HCT116 (cell line): ENCODE results near the gene OTOP2. TPM values are rescaled to one million over a fixed set of nuclear protein-coding genes. Genes with fewer than 3 reads are reported as not detected.

Source experiments
- ATAC-seq: fragments of 200-7000 bp; cut with Tn5 transposase; 2 replicates; pipeline ENCODE4 v1.9.1; 2020; ENCODE audit warnings: mild to moderate bottlenecking, moderate library complexity
- BruUV-seq: library from RNA; stranded (reverse); fragments of 400-500 nt; replicated peaks from 2 replicates; lab custom pipeline; 2021; lab: Mats Ljungman, UMichigan
- CTCF ChIA-PET: fragments of 300-600 bp; sonication (Branson Sonifier 250); formaldehyde crosslinking; loops from one replicate; lab custom pipeline; 2021; ENCODE audit warnings: antibody characterized with exemption; lab: Charles Lee
- POLR2A ChIA-PET: fragments of 300-600, 350-600 bp; sonication (Branson Sonifier 250); formaldehyde crosslinking; loops from one replicate; lab custom pipeline; 2021; ENCODE audit warnings: antibody characterized with exemption; lab: Charles Lee
- RAD21 ChIA-PET, 2 experiments: fragments of 300-600 bp; sonication (Branson Sonifier 250); formaldehyde crosslinking; loops; one replicate each; lab custom pipeline; 2023; ENCODE audit warnings: low total read pairs in 2 of 2; ENCODE audit not compliant: uncharacterized antibody in 2 of 2, unreplicated experiment in 2 of 2, low non-redundant PET in 1 of 2; lab: Charles Lee
- DNase-seq: peaks from one replicate; pipeline ENCODE4 v3.0.0-alpha.2; 2010; ENCODE audit warnings: low read depth, low spot score
- H2AFZ ChIP-seq: fragments of 200-600 bp; shearing (Covaris generic), sonication (generic); 2 replicates; pipeline ENCODE4 v1.6.1; 2017; ENCODE audit warnings: low read depth, mixed run types, mixed read lengths, antibody characterized with exemption, low read length; ENCODE audit not compliant: poor library complexity, severe bottlenecking
- H3K27ac ChIP-seq: 2 replicates; pipeline ENCODE4 v1.5.1; 2012; ENCODE audit warnings: low read depth, low read length
- H3K27me3 ChIP-seq: fragments of 200-600 bp; sonication (generic); 2 replicates; pipeline ENCODE4 v1.6.1; 2016; ENCODE audit warnings: mixed run types, low read length, mixed read lengths; ENCODE audit not compliant: insufficient read depth
- H3K36me3 ChIP-seq, 2 experiments: fragments of 200-500 bp in 1 of 2; fragments of 200-600 bp in 1 of 2; sonication (Bioruptor generic) in 1 of 2; sonication (generic) in 1 of 2; 2 replicates each; pipeline versions ENCODE4 v1.5.1 to v1.6.1; 2014 to 2016; ENCODE audit warnings: low read length in 2 of 2, inconsistent platforms in 1 of 2, mixed read lengths in 1 of 2, mixed run types in 1 of 2; ENCODE audit not compliant: insufficient read depth in 2 of 2, control insufficient read depth in 1 of 2
- H3K4me1 ChIP-seq, 2 experiments: fragments of 200-600 bp in 1 of 2; sonication (generic) in 1 of 2; 2 replicates each; pipeline versions ENCODE4 v1.5.1 to v1.6.1; 2012 to 2017; ENCODE audit warnings: low read length in 2 of 2, inconsistent platforms in 1 of 2, mild to moderate bottlenecking in 1 of 2, mixed read lengths in 1 of 2, mixed run types in 1 of 2, moderate library complexity in 1 of 2; ENCODE audit not compliant: insufficient read depth in 2 of 2, control insufficient read depth in 1 of 2
- H3K4me2 ChIP-seq: fragments of 200-600 bp; sonication (generic); 2 replicates; pipeline ENCODE4 v1.6.1; 2017; ENCODE audit warnings: mixed run types, low read length, mixed read lengths
- H3K4me3 ChIP-seq, 2 experiments: fragments of 200-600 bp in 1 of 2; sonication (generic) in 1 of 2; replicated peaks in 1 of 2; 2 replicates each; pipeline ENCODE4 v1.5.1; 2011 to 2016; ENCODE audit warnings: low read length in 2 of 2, control low read depth in 1 of 2, low read depth in 1 of 2, mild to moderate bottlenecking in 1 of 2, mixed read lengths in 1 of 2, mixed run types in 1 of 2
- H3K79me2 ChIP-seq: fragments of 200-600 bp; sonication (generic); 2 replicates; pipeline ENCODE4 v1.6.1; 2017; ENCODE audit warnings: mild to moderate bottlenecking, mixed run types, low read length, moderate library complexity, mixed read lengths; ENCODE audit not compliant: insufficient read depth
- H3K9ac ChIP-seq: fragments of 200-600 bp; sonication (generic); 2 replicates; pipeline ENCODE4 v1.6.1; 2016; ENCODE audit warnings: low read length, mixed read lengths
- H3K9me2 ChIP-seq: fragments of 200-600 bp; sonication (generic), shearing (Covaris generic); 2 replicates; pipeline ENCODE4 v1.6.1; 2017; ENCODE audit warnings: mixed run types, mild to moderate bottlenecking, moderate library complexity; ENCODE audit not compliant: insufficient read depth
- H3K9me3 ChIP-seq, 2 experiments: fragments of 200-500 bp in 1 of 2; fragments of 200-600 bp in 1 of 2; sonication (Bioruptor generic) in 1 of 2; sonication (generic) in 1 of 2; 2 replicates each; pipeline ENCODE4 v1.6.1; 2014 to 2017; ENCODE audit warnings: low read length in 2 of 2, mixed read lengths in 2 of 2, inconsistent platforms in 1 of 2, low read depth in 1 of 2, mild to moderate bottlenecking in 1 of 2, mixed run types in 1 of 2, moderate library complexity in 1 of 2; ENCODE audit not compliant: control insufficient read depth in 1 of 2, insufficient read depth in 1 of 2
- H4K20me1 ChIP-seq: fragments of 200-600 bp; sonication (generic), shearing (Covaris generic); 2 replicates; pipeline ENCODE4 v1.6.1; 2017; ENCODE audit warnings: mixed run types, mild to moderate bottlenecking, moderate library complexity; ENCODE audit not compliant: insufficient read depth
- CTCF ChIP-seq, 3 experiments: fragments of 200-600 bp in 1 of 3; sonication (generic) in 1 of 3; IDR thresholded peaks in 2 of 3; conservative IDR thresholded peaks in 1 of 3; 2 replicates each; pipeline ENCODE4 v1.5.1; 2012 to 2017; ENCODE audit warnings: low read depth in 2 of 3, low read length in 2 of 3, antibody characterized with exemption in 1 of 3, borderline replicate concordance in 1 of 3, control low read depth in 1 of 3, mild to moderate bottlenecking in 1 of 3, mixed read lengths in 1 of 3, mixed run types in 1 of 3, moderate library complexity in 1 of 3; ENCODE audit not compliant: insufficient read depth in 1 of 3
- EGR1 ChIP-seq: IDR thresholded peaks from 2 replicates; pipeline ENCODE4 v1.6.1; 2012; ENCODE audit warnings: low read depth
- ELF1 ChIP-seq: IDR thresholded peaks from 2 replicates; pipeline ENCODE4 v1.6.1; 2012; ENCODE audit warnings: low read depth, borderline replicate concordance
- FOSL1 ChIP-seq: IDR thresholded peaks from 2 replicates; pipeline ENCODE4 v1.6.1; 2012; ENCODE audit warnings: low read depth
- POLR2A ChIP-seq: IDR thresholded peaks from 2 replicates; pipeline ENCODE4 v1.7.0; 2011; ENCODE audit warnings: borderline replicate concordance; ENCODE audit not compliant: insufficient read depth, insufficient read length; ENCODE audit errors: extremely low read depth
- POLR2AphosphoS5 ChIP-seq: IDR thresholded peaks from 2 replicates; pipeline ENCODE4 v1.6.1; 2011; ENCODE audit warnings: mild to moderate bottlenecking, low read depth, low read length, moderate library complexity
- RAD21 ChIP-seq: IDR thresholded peaks from 2 replicates; pipeline ENCODE4 v1.6.1; 2012; ENCODE audit warnings: low read depth, mild to moderate bottlenecking
- REST ChIP-seq: IDR thresholded peaks from 2 replicates; pipeline ENCODE4 v1.6.1; 2012; ENCODE audit warnings: low read depth
- SP1 ChIP-seq: IDR thresholded peaks from 2 replicates; pipeline ENCODE4 v1.6.1; 2012; ENCODE audit warnings: low read depth
- SRF ChIP-seq: IDR thresholded peaks from 2 replicates; pipeline ENCODE4 v1.6.1; 2012; ENCODE audit warnings: low read depth
- ZFX ChIP-seq: fragments of 450-650 bp; IDR thresholded peaks from 2 replicates; pipeline ENCODE4 v1.6.1; 2017
- ZNF274 ChIP-seq: fragments of 200-500 bp; sonication (Bioruptor generic); IDR thresholded peaks from 2 replicates; pipeline ENCODE4 v1.6.1; 2014; ENCODE audit warnings: mild to moderate bottlenecking, low read depth, low read length, inconsistent platforms
- intact Hi-C: fragments of 100-400 bp; cut with micrococcal nuclease; formaldehyde crosslinking; loops from 2 replicates; pipeline ENCODE4 v1.10.0; 2022
- total RNA-seq: library from RNA; stranded (reverse); gene quantifications from one replicate; pipeline ENCODE4 v1.2.1, GENCODE V29; 2021; ENCODE audit not compliant: unreplicated experiment
- TF ChIP-seq, protein P1 (sequence below): IDR thresholded peaks from 2 replicates; pipeline ENCODE4 v1.6.1; 2012
- TF ChIP-seq, protein P2 (sequence below): IDR thresholded peaks from 2 replicates; pipeline ENCODE4 v1.6.1; 2011; ENCODE audit warnings: mild to moderate bottlenecking, low read length, moderate library complexity; ENCODE audit not compliant: insufficient replicate concordance; ENCODE audit errors: extremely low read depth
- TF ChIP-seq, protein P3 (sequence below): IDR thresholded peaks from 2 replicates; pipeline ENCODE4 v1.6.1; 2012

The OTOP2 gene
- total RNA-seq, 1 experiment from 2014 or later, result not detected

DNA sequence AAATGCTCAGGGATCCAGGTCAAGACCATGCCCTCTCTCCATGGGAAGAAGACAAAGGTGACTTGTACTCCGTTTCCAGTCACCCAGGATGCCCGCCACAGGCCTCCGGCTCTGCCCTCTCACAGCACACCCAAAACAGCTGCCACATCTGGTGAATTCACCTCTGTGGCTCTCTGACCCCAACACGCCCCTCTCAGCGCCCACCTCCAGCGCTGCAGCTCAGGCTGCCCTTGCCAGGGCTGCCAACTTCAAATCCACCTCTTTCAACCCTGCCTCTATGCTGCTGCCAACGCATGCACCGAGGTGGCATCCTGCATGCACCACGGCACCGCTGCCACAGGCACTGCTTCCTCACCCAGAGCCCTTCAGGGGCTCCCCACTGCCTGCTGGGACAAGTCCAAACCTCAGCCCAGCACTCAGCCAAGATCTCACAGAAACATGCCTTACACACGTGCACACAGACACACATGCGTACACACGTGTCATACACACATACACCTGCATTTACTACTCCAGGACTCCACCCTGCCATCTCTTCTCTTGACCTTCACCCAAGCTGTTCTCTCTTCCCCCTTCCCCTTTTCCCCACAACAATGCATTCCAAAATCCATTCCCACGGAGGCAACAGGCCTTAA is 41.0 kb downstream of the OTOP2 start:
- no peak for TF ChIP-seq FOSL1
- TF ChIP-seq SP1, result no peak
- TF ChIP-seq ZNF274, result no peak
- TF ChIP-seq, protein P1, sequence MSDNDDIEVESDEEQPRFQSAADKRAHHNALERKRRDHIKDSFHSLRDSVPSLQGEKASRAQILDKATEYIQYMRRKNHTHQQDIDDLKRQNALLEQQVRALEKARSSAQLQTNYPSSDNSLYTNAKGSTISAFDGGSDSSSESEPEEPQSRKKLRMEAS, result no peak
- TF ChIP-seq REST, result no peak
- no peak for TF ChIP-seq POLR2AphosphoS5
- TF ChIP-seq RAD21, result no peak
- TF ChIP-seq ELF1, result no peak
- no peak for TF ChIP-seq CTCF (IDR thresholded peaks at IDR 0.05 in 2 of 3, conservative IDR thresholded peaks at IDR 0.05 in 1 of 3; ENCODE audit: borderline replicate concordance in 1 of 3, insufficient read depth in 1 of 3, low read depth in 2 of 3, low read length in 2 of 3)
- TF ChIP-seq, protein P2, sequence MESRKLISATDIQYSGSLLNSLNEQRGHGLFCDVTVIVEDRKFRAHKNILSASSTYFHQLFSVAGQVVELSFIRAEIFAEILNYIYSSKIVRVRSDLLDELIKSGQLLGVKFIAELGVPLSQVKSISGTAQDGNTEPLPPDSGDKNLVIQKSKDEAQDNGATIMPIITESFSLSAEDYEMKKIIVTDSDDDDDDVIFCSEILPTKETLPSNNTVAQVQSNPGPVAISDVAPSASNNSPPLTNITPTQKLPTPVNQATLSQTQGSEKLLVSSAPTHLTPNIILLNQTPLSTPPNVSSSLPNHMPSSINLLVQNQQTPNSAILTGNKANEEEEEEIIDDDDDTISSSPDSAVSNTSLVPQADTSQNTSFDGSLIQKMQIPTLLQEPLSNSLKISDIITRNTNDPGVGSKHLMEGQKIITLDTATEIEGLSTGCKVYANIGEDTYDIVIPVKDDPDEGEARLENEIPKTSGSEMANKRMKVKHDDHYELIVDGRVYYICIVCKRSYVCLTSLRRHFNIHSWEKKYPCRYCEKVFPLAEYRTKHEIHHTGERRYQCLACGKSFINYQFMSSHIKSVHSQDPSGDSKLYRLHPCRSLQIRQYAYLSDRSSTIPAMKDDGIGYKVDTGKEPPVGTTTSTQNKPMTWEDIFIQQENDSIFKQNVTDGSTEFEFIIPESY, result no peak
- no peak for TF ChIP-seq SRF
- no peak for TF ChIP-seq EGR1
- TF ChIP-seq, protein P3, sequence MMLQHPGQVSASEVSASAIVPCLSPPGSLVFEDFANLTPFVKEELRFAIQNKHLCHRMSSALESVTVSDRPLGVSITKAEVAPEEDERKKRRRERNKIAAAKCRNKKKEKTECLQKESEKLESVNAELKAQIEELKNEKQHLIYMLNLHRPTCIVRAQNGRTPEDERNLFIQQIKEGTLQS, result no peak
- no peak for TF ChIP-seq POLR2A
- no peak for TF ChIP-seq ZFX
- Histone ChIP-seq H3K79me2 (no peaks in the 10 kb centered on the region), H3K9me3 (no peaks in the 10 kb centered on the region), H2AFZ (no peak overlapping the region), H3K27me3 (no peaks in the 10 kb centered on the region), H4K20me1 (no peaks in the 10 kb centered on the region), H3K9ac (no peak overlapping the region), H3K4me3 (no peak overlapping the region), H3K9me2 (no peaks in the 10 kb centered on the region), H3K4me1 (peaks cover 28 to 34% of the 10 kb centered on the region in 2 experiments), H3K4me2 (no peak overlapping the region), H3K27ac (no peak overlapping the region), H3K36me3 (no peaks in the 10 kb centered on the region)
- DNase-seq (no peak), ATAC-seq (no peak)
- CTCF ChIA-PET, result no interaction called here
- RAD21 ChIA-PET, result interaction anchor here in 1 of 2 experiments (0.6 kb wide), 1 partner anchor 238 kb away, joined by 3 read pairs; no protein-coding TSS in a partner anchor
- intact Hi-C loops, result loop anchor here (5.0 kb wide), 1 partner anchor 67 kb away; no protein-coding TSS in a partner anchor
- no TSS peak for BruUV-seq
- POLR2A ChIA-PET, result interaction anchor here (1.1 kb wide), 1 partner anchor 166 kb away, joined by 3 read pairs; the partner anchor contains the start of gene NT5C
